GM12801 (cell line): ENCODE results near the gene LRRC25.

ENCODE experiments used
- TF ChIP-seq, protein P1 (sequence below): IDR thresholded peaks from one replicate; pipeline ENCODE4 v1.5.1; 2011; ENCODE audit warnings: control low read depth; ENCODE audit not compliant: insufficient read length; ENCODE audit errors: extremely low read depth

The LRRC25 gene

DNA sequence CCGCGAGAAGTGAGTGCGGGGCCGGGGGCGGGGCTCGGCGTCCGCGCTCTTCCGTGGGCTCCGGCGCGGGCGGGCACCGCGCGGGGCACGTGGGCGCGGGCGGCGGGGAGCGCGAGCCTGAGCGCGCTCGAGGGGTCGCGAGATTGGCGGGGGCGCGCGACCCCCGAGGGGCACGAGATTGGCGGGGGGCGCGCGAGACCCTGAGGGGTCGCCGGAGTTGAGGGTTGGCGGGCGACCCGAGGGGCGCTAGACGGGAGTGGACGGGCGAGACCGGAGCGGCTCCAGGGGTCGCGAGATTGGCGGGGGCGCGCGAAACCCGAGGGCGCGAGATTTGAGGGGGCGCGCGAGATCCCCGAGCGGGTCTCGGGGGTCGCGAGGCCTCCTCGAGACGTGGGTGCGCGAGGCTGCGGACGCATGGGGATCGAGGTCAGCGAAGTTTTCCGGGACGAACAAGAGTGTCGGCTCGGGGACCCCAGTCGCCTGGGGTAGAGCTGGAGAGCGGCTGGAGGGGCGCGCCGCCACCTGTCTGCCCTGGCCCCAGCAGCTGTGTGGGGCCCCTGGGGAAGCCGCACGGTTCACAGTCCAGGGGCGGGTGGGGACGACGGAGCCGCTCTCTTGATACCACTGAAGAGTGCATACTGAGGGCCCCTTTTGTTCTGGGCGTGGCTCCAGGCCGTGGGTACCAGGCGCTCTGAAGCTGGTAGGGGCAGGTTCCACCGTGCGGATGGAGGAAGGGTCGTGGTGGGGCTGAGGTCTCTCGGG is 22.5 kb upstream of the LRRC25 start:
- TF ChIP-seq, protein P1, sequence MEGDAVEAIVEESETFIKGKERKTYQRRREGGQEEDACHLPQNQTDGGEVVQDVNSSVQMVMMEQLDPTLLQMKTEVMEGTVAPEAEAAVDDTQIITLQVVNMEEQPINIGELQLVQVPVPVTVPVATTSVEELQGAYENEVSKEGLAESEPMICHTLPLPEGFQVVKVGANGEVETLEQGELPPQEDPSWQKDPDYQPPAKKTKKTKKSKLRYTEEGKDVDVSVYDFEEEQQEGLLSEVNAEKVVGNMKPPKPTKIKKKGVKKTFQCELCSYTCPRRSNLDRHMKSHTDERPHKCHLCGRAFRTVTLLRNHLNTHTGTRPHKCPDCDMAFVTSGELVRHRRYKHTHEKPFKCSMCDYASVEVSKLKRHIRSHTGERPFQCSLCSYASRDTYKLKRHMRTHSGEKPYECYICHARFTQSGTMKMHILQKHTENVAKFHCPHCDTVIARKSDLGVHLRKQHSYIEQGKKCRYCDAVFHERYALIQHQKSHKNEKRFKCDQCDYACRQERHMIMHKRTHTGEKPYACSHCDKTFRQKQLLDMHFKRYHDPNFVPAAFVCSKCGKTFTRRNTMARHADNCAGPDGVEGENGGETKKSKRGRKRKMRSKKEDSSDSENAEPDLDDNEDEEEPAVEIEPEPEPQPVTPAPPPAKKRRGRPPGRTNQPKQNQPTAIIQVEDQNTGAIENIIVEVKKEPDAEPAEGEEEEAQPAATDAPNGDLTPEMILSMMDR, result no peak

DNA sequence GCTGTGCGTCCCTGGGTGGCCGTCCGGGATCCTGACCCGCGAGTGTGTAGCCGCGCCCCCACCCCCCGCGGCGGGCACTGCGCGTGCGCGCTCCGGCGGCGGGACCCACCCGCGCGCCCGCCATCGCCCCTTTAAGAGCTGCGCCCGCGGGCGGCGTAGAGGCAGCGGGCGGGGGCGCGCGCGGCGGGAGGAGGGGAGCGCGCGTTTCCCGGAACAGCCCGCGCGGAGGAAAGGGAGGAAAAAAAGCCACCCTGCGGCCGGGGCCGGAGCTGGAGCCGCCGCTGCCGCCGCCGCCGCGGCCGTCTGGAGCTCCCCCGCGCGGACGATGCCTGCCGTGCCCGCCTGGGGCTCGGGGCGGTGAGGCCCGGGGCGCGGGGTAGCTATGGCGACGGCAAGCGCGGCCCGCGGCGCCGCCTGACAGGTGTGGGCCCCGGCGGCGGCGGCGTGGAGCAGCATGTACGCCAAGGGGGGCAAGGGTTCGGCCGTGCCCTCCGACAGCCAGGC is 21.8 kb upstream of the LRRC25 start, which contains the start of gene SSBP4:
TSS of gene SSBP4 (plus strand) at position 204 of the 504 bp plus-strand sequence. CDS start at position 455, 251 bp downstream.
- TF ChIP-seq, protein P1, result no peak

DNA sequence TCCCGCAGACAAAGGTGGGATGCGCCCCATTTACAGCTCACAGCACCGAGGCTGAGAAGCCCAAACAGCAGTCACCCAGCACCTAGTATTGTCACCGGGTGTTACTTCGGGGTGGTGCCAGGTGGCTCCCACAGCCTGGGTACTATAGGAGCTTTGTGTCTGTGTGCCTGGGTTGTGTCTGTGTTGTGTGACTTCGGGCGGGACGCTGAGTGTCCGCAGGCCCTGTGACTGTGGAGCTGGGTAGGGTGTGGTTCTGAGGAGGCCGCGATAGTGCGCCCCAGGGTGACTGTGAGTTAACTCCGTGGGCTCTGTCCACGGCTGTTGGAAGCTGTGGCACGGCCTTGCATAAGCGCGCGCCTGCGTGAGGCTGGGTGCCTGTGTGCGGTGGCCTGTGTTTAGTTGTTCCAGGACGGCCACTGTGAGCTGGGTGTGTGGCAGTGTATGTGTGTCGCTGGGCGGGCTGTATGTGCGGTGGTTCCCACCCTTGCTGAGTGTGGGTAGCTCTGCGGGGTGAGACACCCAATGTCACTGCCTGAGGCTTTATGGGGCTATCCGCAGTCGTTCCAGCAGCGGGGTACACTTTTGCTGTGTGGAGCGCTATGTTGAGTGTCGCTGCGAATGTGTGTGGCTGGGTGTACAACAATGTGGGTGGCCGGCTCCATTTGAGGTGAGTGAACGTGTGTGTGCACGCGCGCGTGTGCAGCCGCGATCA is 21.2 kb upstream of the LRRC25 start:
- TF ChIP-seq, protein P1, result no peak

DNA sequence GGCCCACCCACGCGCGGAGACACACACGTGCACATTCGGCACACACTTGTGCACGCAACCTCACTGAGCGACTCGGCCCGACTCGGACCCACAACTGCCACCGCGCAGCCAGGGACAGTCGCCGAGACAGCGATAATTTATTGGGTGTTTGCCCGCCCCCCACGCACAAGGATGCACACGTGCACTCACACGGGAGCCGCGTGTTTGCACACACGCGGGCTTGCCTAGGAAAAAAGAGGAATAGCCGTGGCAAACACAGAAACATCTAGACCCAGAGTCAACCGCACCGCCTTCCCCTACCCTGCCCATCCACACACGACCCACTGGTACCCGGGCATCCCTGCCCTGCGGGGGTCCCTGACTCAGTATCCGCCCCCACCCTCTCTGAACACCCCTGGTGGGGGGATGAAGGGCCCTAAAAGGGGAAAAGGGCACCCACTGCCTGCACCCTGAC is 20.6 kb upstream of the LRRC25 start:
- TF ChIP-seq, protein P1, result no peak

DNA sequence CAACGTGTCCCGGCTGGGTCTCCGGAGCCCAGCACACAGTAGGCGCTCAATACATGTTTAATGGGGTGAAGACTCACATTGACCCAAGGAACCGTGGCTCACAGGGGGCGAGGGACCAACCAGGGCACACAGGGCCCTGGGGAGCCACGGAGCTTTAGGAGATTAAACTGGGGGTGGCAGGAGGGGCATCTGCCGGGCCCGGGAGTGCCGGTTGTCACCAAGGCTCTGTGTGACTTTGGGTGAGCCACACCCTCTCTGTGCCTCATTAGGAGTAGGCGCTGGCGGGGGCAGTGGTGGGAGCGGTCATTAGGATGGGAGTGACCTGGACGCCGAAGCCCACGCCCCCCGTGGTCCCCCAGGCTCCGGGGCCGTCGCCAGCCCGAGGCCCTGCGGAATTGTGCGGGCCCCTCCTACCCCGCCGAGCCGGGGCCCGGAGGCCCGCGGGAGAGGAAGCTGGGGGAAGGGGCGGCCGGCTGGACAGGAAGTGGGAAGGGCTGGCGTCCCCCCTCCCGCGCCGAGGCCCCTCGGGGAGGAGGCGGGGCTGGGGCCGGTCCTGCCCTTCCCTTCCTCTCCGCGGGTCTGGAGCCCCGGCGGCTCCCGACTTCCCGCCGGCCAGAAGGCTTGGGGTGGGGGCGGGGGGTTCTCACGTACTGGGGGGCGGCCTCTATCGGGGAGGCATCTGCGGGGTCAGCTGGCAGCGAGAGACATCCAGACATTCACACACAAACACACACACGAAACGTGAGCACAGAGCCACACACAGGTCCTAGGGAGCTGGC is 20.0 kb upstream of the LRRC25 start:
- TF ChIP-seq, protein P1, result no peak

DNA sequence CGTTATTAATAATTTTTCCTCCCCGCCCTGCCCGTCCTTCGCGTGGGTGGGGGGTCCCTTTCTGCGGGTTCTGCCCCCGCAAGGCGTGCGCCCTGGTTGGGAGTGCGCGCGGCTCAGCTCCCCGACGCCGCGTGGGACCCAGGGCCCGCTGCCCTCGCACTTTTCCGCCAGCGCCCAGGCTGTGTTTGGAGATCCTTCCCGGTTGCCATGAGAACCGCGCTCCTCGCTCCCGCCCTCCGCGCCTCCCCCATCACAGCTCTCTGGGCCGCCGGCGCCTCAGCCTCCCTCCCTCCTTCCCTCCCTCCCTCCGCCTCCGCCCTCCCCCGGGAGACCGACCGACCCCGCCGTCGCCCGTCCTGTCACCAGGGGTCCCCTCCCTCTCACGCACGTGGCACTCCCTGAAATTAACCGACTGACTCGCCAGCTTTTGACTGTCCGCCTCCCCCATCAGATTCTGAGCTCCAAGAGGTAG is 19.4 kb upstream of the LRRC25 start:
- TF ChIP-seq, protein P1, result no peak

DNA sequence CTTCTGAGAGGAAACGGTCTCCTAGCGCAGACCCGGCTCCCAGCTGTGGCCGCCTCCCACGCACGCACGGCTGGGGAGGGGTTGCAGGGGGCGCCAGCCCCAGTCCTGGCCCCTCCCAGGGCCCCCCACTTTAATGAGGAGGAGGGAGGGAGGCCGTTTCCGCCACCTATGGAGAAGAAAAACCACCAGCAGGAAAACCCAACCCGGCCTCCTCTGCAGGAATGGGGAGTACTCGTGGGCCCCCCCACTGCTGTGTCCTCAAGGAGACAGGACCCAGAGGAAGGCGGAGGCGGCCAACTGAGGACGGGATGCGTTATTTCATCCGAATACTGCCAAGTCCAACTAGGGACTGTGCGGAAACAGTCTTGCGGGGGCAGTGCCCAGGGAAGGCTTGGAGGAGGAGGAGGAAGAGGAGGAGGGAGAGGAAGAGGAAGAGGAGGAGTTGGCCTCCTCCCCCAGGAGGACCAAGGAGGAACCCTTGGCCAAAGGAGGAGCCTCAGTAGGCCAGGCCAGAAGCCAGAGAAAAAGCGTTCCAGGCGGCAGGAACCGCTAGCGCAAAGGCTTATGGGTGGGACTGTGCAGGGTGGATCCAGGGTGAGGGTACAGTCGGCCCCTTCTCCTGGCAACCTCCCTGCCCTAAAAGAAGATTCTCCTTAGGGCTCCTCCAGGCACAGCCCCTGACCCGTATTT is 17.9 kb upstream of the LRRC25 start:
- TF ChIP-seq, protein P1, result no peak
